Gastrocnemius medialis (tissue), 4 donors: ENCODE results near the gene FOXN1. TPM values are rescaled to one million over a fixed set of nuclear protein-coding genes. Genes with fewer than 3 reads are reported as not detected.
"Not testable (repeated sequence)": the region's sequence is repeated elsewhere in the genome, so short reads cannot be mapped to it uniquely, and the experiment has no call there.

Experiments
- ATAC-seq, 2 donors: fragments of 150-250 bp; one replicate each; pipeline ENCODE4 v1.9.1; 2016
- DNase-seq, 2 donors: peaks; one replicate each; pipeline ENCODE4 v3.0.0-alpha.2; 2019
- H3K27ac ChIP-seq, 4 donors: fragments of 200-600 bp; sonication (generic); 1 replicate in 1 of 4; 2 replicates in 3 of 4; pipeline ENCODE4 v1.5.1; 2016 to 2018; ENCODE audit warnings: mild to moderate bottlenecking in 2 of 4, moderate library complexity in 1 of 4
- H3K27me3 ChIP-seq, 3 donors: fragments of 200-600 bp; sonication (generic) in 2 of 3; 1 replicate in 1 of 3; 2 replicates in 2 of 3; pipeline versions ENCODE4 v1.5.1 to v1.6.0; 2016 to 2019; ENCODE audit warnings: mild to moderate bottlenecking in 1 of 3, moderate library complexity in 1 of 3
- H3K36me3 ChIP-seq, 2 donors: fragments of 200-600 bp; sonication (generic) in 1 of 2; one replicate each; pipeline ENCODE4 v1.5.1; 2017 to 2018
- H3K4me1 ChIP-seq, 2 donors: fragments of 200-600 bp; sonication (generic) in 1 of 2; one replicate each; pipeline ENCODE4 v1.5.1; 2016 to 2017; ENCODE audit warnings: mild to moderate bottlenecking in 2 of 2
- H3K4me3 ChIP-seq, 4 donors: fragments of 200-600 bp; sonication (generic) in 3 of 4; 1 replicate in 1 of 4; 2 replicates in 3 of 4; pipeline ENCODE4 v1.5.1; 2016 to 2019; ENCODE audit warnings: mild to moderate bottlenecking in 2 of 4
- H3K9me3 ChIP-seq, 3 donors: fragments of 200-600 bp; sonication (generic) in 2 of 3; 1 replicate in 1 of 3; 2 replicates in 2 of 3; pipeline ENCODE4 v1.5.1; 2016 to 2019
- POLR2A ChIP-seq, 2 donors: fragments of 450-650 bp; IDR thresholded peaks; one replicate each; pipeline ENCODE4 v1.6.1; 2017; ENCODE audit warnings: antibody characterized with exemption in 2 of 2, mild to moderate bottlenecking in 2 of 2, moderate library complexity in 2 of 2
- in situ Hi-C, 4 donors: fragments of 200-750 bp; cut with MboI; loops; one replicate each; pipeline versions ENCODE4 v1.15.0 to v1.8.0; 2017; ENCODE audit warnings: low sequenced_read_pairs in 4 of 4
- intact Hi-C: fragments of 100-400 bp; cut with DNase I; formaldehyde crosslinking; loops from one replicate; pipeline ENCODE4 v1.15.1; 2023; ENCODE audit warnings: low total_unique reads
- total RNA-seq, 4 donors: library from RNA; depleted of rRNA; stranded (reverse); fragments of >200 nt; gene quantifications; one replicate each; pipeline versions ENCODE4 v1.1.0 to v1.2.3, GENCODE V29; 2016
- TF ChIP-seq, protein P1 (sequence below), 5 experiments: fragments of 450-650 bp in 3 of 5; fragments of 200-600 bp in 2 of 5; sonication (generic) in 2 of 5; IDR thresholded peaks in 4 of 5; conservative IDR thresholded peaks in 1 of 5; 1 replicate in 4 of 5; 2 replicates in 1 of 5; pipeline ENCODE4 v1.5.1; 2016 to 2019; ENCODE audit warnings: antibody characterized with exemption in 5 of 5, mild to moderate bottlenecking in 3 of 5, moderate library complexity in 3 of 5

Gene FOXN1
- total RNA-seq, 4 donors from 2014 or later = not detected

DNA sequence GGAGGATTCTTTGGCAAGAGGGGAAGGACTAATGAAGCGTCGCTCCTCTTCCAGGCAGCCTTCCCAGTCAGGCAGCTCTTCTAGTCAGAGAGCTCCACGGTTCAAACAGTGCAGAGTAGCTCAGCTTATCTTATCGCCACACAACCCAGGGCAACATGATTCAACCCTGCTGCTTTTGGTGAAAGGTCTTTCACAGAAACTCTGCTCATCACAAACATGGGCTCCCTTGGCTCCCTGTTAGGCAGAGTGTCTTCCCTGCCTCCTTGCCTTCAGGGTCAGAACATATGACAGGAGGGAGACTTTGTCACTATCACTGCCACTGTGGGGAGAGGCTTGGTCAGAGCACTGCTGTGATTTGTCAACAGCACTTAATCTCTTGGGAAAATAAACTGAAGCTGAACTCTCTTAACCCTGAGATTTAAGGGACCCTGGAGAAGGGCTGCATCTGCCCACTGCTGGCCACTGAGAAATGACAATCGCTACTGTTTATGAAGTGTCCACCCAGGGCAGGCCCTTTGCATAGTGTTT, 39.6 kb upstream of the FOXN1 start:
- intact Hi-C loops = no loop called here
- no peak for ATAC-seq
- no peak for DNase-seq

DNA sequence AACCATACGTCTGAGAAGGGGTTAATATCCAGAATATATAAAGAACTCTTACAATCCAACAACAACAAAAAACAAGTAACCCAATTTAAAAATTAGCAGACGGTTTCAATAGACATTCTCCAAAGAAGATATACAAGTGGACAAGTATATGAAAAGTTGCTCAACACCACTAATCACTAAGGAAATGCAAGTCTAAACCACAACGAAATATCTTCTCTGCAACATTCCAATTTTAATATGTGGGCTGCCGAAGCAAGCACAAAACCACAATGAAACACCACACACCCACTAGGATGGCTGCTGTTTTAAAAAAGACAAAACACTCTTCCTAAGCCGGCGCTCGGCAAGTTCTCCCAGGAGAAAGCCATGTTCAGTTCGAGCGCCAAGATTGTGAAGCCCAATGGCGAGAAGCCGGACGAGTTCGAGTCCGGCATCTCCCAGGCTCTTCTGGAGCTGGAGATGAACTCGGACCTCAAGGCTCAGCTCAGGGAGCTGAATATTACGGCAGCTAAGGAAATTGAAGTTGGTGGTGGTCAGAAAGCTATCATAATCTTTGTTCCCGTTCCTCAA, 38.6 kb upstream of the FOXN1 start:
- Histone ChIP-seq H3K27me3 (peaks cover 0 to 13% (median 6%) of the 10 kb centered on the region in 3 donors), H3K27ac (no peak overlapping the region), H3K9me3 (no peaks in the 10 kb centered on the region), H3K36me3 (no peaks in the 10 kb centered on the region), H3K4me3 (no peak overlapping the region), H3K4me1 (no peaks in the 10 kb centered on the region)
- no peak for TF ChIP-seq POLR2A (IDR thresholded peaks at IDR 0.05)
- TF ChIP-seq, protein P1, sequence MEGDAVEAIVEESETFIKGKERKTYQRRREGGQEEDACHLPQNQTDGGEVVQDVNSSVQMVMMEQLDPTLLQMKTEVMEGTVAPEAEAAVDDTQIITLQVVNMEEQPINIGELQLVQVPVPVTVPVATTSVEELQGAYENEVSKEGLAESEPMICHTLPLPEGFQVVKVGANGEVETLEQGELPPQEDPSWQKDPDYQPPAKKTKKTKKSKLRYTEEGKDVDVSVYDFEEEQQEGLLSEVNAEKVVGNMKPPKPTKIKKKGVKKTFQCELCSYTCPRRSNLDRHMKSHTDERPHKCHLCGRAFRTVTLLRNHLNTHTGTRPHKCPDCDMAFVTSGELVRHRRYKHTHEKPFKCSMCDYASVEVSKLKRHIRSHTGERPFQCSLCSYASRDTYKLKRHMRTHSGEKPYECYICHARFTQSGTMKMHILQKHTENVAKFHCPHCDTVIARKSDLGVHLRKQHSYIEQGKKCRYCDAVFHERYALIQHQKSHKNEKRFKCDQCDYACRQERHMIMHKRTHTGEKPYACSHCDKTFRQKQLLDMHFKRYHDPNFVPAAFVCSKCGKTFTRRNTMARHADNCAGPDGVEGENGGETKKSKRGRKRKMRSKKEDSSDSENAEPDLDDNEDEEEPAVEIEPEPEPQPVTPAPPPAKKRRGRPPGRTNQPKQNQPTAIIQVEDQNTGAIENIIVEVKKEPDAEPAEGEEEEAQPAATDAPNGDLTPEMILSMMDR (IDR thresholded peaks at IDR 0.05 in 4 of 5, conservative IDR thresholded peaks at IDR 0.05 in 1 of 5) = no peak
- no peak for DNase-seq
- in situ Hi-C loops = no loop called here
- ATAC-seq = no peak
- intact Hi-C loops = no loop called here

More for the DNA sequence above, 39.6 kb upstream of the FOXN1 start:
- H3K4me3 ChIP-seq = no peak overlapping the region
- in situ Hi-C loops = no loop called here
- H3K27me3 ChIP-seq = peaks cover 0 to 13% (median 8%) of the 10 kb centered on the region in 3 donors
- H3K36me3 ChIP-seq = no peaks in the 10 kb centered on the region
- no peaks in the 10 kb centered on the region for H3K9me3 ChIP-seq
- H3K27ac ChIP-seq = no peak overlapping the region
- no peaks in the 10 kb centered on the region for H3K4me1 ChIP-seq
- TF ChIP-seq POLR2A (IDR thresholded peaks at IDR 0.05) = no peak
- TF ChIP-seq, protein P1 (IDR thresholded peaks at IDR 0.05 in 4 of 5, conservative IDR thresholded peaks at IDR 0.05 in 1 of 5) = no peak

DNA sequence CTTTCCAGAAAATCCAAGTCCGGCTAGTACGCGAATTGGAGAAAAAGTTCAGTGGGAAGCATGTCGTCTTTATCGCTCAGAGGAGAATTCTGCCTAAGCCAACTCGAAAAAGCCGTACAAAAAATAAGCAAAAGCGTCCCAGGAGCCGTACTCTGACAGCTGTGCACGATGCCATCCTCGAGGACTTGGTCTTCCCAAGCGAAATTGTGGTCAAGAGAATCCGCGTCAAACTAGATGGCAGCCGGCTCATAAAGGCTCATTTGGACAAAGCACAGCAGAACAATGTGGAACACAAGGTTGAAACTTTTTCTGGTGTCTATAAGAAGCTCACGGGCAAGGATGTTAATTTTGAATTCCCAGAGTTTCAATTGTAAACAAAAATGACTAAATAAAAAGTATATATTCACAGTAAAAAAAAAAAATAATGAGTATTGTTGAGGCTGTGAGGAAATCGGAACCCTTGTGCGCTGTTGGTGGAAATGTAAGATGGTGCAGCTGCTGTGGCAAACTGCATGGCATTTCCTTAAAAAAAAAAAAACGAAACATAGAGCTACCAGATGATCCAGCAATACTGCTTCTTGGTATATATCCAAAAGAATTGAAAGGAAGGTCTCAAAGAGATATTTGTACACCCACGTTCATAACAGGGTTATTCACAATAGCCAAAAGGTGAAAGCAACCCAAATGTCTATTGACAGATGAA, 38.0 kb upstream of the FOXN1 start:
- H3K27ac ChIP-seq, ATAC-seq, DNase-seq, H3K36me3 ChIP-seq, H3K4me3 ChIP-seq, in situ Hi-C loops, intact Hi-C loops, H3K4me1 ChIP-seq, H3K9me3 ChIP-seq: not testable (repeated sequence)
- H3K27me3 ChIP-seq = peaks cover 0 to 13% (median 3%) of the 10 kb centered on the region in 3 donors

DNA sequence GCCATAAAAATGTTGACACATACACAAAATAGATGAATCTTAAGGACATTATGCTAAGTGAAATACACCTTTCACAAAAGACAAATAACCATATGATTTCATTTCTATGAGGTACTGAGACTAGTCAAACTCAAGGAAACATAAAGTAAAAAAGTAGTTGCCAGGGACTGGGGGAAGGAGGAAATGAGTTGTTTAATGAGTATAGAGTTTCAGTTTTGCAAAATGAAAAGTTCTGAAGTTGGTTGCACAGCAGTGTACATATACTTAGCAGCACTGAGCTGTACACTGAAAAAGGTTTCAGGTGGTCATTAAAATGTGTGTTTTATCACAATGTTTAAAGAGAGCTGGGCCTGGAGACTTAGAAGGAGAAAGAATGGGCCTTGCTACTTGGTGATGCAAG, 37.4 kb upstream of the FOXN1 start:
- intact Hi-C loops = no loop called here
- in situ Hi-C loops = no loop called here
- peaks cover 0 to 13% (median 3%) of the 10 kb centered on the region in 3 donors for H3K27me3 ChIP-seq

DNA sequence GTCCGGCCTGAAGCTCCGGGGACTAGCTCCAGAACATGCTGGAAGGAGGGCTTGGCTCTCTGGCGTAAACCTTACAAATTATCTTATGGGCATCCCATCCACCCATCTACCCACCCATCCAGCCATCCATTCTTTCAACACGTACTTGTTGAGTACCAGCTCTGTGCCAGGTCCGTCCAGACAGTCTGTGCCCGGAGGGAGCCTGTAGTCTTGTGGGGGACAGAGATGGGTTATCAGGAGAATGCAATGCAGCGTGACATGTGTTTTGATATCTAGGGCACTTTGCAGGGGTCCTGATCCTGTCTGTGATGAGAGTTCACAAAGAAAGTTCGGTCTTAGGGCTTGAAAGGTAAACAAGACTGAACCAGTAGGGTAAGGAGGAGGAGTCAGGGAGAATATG, 36.8 kb upstream of the FOXN1 start:
- no peak overlapping the region for H3K27ac ChIP-seq
- H3K4me1 ChIP-seq = no peaks in the 10 kb centered on the region
- no peaks in the 10 kb centered on the region for H3K36me3 ChIP-seq
- in situ Hi-C loops = no loop called here
- H3K27me3 ChIP-seq = peaks cover 0 to 13% (median 3%) of the 10 kb centered on the region in 3 donors
- H3K9me3 ChIP-seq = no peaks in the 10 kb centered on the region
- no peak overlapping the region for H3K4me3 ChIP-seq
- TF ChIP-seq POLR2A (IDR thresholded peaks at IDR 0.05) = no peak
- no peak for DNase-seq
- no peak for ATAC-seq
- intact Hi-C loops = no loop called here

More for the DNA sequence above, 37.4 kb upstream of the FOXN1 start:
- no peaks in the 10 kb centered on the region for H3K4me1 ChIP-seq
- no peak overlapping the region for H3K27ac ChIP-seq
- no peaks in the 10 kb centered on the region for H3K36me3 ChIP-seq
- TF ChIP-seq, protein P1 (IDR thresholded peaks at IDR 0.05 in 4 of 5, conservative IDR thresholded peaks at IDR 0.05 in 1 of 5) = no peak
- TF ChIP-seq POLR2A (IDR thresholded peaks at IDR 0.05) = no peak
- DNase-seq = no peak
- ATAC-seq = no peak
- no peak overlapping the region for H3K4me3 ChIP-seq
- no peaks in the 10 kb centered on the region for H3K9me3 ChIP-seq
